PC-9 (cell line): Measurements from ENCODE around the gene PRR19.

Experiments used
- EZH2 ChIP-seq: fragments of 200-600 bp; sonication (generic); IDR thresholded peaks from 2 replicates; pipeline ENCODE4 v1.8.0; 2017; ENCODE audit warnings: antibody characterized with exemption, low read depth
- TF ChIP-seq, protein P1 (sequence below): fragments of 200-600 bp; sonication (generic); conservative IDR thresholded peaks from 2 replicates; pipeline ENCODE4 v1.6.1; 2017; ENCODE audit warnings: mixed run types, antibody characterized with exemption, mild to moderate bottlenecking, moderate library complexity

DNA sequence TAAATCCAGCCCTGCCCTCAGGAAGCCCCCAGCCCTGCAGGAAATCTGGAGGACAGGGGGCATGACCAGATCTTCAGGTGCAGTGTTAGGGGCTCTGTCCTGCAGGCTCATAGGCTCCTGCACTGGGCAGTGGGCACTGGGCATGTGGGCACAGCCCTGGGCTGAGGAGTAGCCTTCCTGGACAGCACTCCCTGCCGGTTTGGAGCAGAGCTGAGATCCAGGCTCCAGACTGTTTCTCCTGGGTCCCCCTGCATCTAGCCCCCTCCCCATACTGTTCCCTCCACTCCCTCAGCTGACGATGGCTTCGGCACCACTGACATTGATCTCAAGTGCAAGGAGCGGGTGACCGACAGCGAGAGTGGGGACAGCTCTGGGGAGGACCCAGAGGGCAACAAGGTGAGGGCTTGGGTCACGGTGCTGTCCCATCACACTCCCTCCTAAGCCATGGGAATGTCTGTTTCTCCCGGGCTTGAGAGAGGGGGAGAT lies 12.3 kb upstream of the PRR19 start:
- TF ChIP-seq, protein P1, sequence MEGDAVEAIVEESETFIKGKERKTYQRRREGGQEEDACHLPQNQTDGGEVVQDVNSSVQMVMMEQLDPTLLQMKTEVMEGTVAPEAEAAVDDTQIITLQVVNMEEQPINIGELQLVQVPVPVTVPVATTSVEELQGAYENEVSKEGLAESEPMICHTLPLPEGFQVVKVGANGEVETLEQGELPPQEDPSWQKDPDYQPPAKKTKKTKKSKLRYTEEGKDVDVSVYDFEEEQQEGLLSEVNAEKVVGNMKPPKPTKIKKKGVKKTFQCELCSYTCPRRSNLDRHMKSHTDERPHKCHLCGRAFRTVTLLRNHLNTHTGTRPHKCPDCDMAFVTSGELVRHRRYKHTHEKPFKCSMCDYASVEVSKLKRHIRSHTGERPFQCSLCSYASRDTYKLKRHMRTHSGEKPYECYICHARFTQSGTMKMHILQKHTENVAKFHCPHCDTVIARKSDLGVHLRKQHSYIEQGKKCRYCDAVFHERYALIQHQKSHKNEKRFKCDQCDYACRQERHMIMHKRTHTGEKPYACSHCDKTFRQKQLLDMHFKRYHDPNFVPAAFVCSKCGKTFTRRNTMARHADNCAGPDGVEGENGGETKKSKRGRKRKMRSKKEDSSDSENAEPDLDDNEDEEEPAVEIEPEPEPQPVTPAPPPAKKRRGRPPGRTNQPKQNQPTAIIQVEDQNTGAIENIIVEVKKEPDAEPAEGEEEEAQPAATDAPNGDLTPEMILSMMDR = no peak
- TF ChIP-seq EZH2 = no peak
